Heart right ventricle (tissue), 16 donors: Measurements from ENCODE around the gene AFG3L2. TPM values are rescaled to one million over a fixed set of nuclear protein-coding genes. Genes with fewer than 3 reads are reported as not detected.
A peak's percentile ranks its signal among the peaks of the same experiment; 100 is the strongest.

Experiments used
- ATAC-seq, 8 donors: fragments of 200-7000 bp; cut with Tn5 transposase; one replicate each; pipeline ENCODE4 v1.9.1; 2020; ENCODE audit warnings: mild to moderate bottlenecking in 8 of 8, moderate library complexity in 8 of 8, moderate number of reproducible peaks in 1 of 8
- DNase-seq, 2 donors: peaks; one replicate each; pipeline ENCODE4 v3.0.0-alpha.2; 2020
- H3K27ac ChIP-seq, 10 donors: fragments of 200-600 bp; sonication (generic) in 2 of 10; one replicate each; pipeline versions ENCODE4 v1.5.0 to v1.8.0; 2020 to 2022; ENCODE audit warnings: mild to moderate bottlenecking in 3 of 10
- H3K27me3 ChIP-seq, 7 donors: fragments of 200-600 bp; one replicate each; pipeline ENCODE4 v1.8.0; 2021 to 2022; ENCODE audit warnings: mild to moderate bottlenecking in 2 of 7
- H3K36me3 ChIP-seq, 9 donors: fragments of 200-600 bp; sonication (generic) in 1 of 9; one replicate each; pipeline versions ENCODE4 v1.5.0 to v1.8.0; 2020 to 2022; ENCODE audit warnings: mild to moderate bottlenecking in 2 of 9
- H3K4me1 ChIP-seq, 9 donors: fragments of 200-600 bp; sonication (generic) in 1 of 9; one replicate each; pipeline versions ENCODE4 v1.5.0 to v1.8.0; 2020 to 2022; ENCODE audit warnings: mild to moderate bottlenecking in 4 of 9
- H3K4me3 ChIP-seq, 10 donors: fragments of 200-600 bp; sonication (generic) in 2 of 10; one replicate each; pipeline versions ENCODE4 v1.5.0 to v1.8.0; 2020 to 2022; ENCODE audit warnings: mild to moderate bottlenecking in 7 of 10, moderate library complexity in 2 of 10
- H3K9me3 ChIP-seq, 11 donors: fragments of 200-600 bp in 10 of 11; sonication (generic) in 2 of 11; one replicate each; pipeline versions ENCODE4 v1.5.0 to v1.8.0; 2013 to 2022; ENCODE audit warnings: mild to moderate bottlenecking in 2 of 11, control low read depth in 1 of 11, moderate library complexity in 1 of 11
- WGBS, 2 donors: extraction: QIAGEN DNeasy Blood & Tissue Kit; methylation state at CpG; one replicate each; pipeline ENCODE4 v1.1.7; 2013; ENCODE audit warnings: inconsistent platforms in 1 of 2; 5-methylcytosine and 5-hydroxymethylcytosine counted together
- intact Hi-C, 10 donors: fragments of 100-400 bp; cut with DNase I; formaldehyde crosslinking; loops; one replicate each; pipeline versions ENCODE4 v1.11.1 to v1.14.2; 2022
- polyA plus RNA-seq, 2 donors: library from polyadenylated mRNA; stranded (reverse); fragments of 200-250 nt; gene quantifications; one replicate each; pipeline ENCODE4 v1.2.3, GENCODE V29; 2013
- total RNA-seq, 10 donors: library from RNA; stranded (reverse); fragmentation: NEBNext Ultra II Directional in 3 of 10; extraction: Animal tissue kit (Norgen Biotek cat#: 25700) in 3 of 10; gene quantifications; one replicate each; pipeline versions ENCODE4 v1.2.1 to v1.2.4, GENCODE V29; 2021 to 2023
- TF ChIP-seq, protein P1 (sequence below), 9 donors: fragments of 200-600 bp; sonication (generic) in 2 of 9; IDR thresholded peaks; one replicate each; pipeline versions ENCODE4 v1.5.0 to v1.8.0; 2021 to 2022; ENCODE audit warnings: antibody characterized with exemption in 9 of 9, mild to moderate bottlenecking in 5 of 9, moderate library complexity in 1 of 9
- donor health status: Arrhythmogenic right ventricular cardiomyopathy.
- donor health status: ischemic (EF 13 %, LVEDD 7.1; RV severe dilation, severe dysfunction).
- donor health status: healthy with polysubstance abuse.
- donor health status: DM: no; HTN: yes; CAD: no.
- donor health status: DM: no; HTN: no; CAD: no.
- donor health status: ischemic (EF 25% LVEDD 6.9; RV normal size, moderate dysfunction).
- donor health status: ischemic (EF 25% LVEDD 5.7; RV mildly dilated, moderate dysfunction).
- donor health status: healthy.
- donor health status: DM: yes; HTN: yes; CAD: no.
- donor health status: Ischemic cardiomyopathy.
- donor health status: ischemic (EF 35%, LVEDD 5.7; RV mildly dilated, moderate dysfunction).
- donor health status: nonischemic (EF 11% LVEDD 7.7; RV severe dilation, severe dysfunction).
- donor health status: DM: yes; HTN: yes; CAD: no.
- donor health status: PGD.
- donor health status: ischemic (EF 29% LVEDD 5.4; RV normal size, mild dysfunction).
- donor health status: nonischemic (EF 23%, LVEDD 6.1; RV moderate dilation, normal function).

The AFG3L2 gene
- total and polyA plus RNA-seq, 12 donors = 48.1 to 176 (median 142) TPM

DNA sequence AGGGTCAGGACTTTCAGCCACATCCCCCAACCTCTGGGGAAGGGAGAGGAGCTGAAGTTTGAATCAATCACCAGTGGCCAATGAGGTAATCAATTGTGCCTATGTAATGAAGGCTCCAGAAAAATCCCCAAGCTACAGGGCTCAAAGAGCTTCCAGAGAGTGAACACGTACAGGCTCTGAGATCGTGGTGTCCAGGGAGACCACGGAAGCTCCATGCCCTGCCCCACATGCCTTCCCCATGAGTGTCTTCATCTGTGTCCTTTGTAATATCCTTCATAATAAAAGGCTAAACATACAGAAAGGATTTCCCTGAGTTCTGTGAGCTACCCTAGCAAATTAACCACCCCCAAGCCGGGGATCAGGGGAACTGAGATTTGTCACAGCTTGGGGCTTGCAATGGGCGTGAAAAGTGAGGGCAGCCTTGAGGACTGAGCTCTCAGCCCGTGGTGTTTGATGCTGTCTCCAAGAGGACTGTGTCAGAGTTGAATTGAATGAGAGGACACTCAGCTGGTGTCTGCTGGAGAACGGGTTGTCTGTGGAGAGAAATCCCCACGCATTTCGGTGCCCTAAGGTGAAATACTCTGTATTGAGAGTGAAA lies 94.5 kb downstream of the AFG3L2 start:
- DNase-seq (no peak), ATAC-seq (no peak)
- H3K9me3 ChIP-seq = no peaks in the 10 kb centered on the region
- H3K27me3 ChIP-seq = peaks cover 0 to 19% (median 0%) of the 10 kb centered on the region in 7 donors
- H3K27ac ChIP-seq = no peak overlapping the region
- peaks cover 9 to 46% (median 30%) of the 10 kb centered on the region in 9 donors for H3K4me1 ChIP-seq
- no peaks in the 10 kb centered on the region for H3K36me3 ChIP-seq
- no peak overlapping the region for H3K4me3 ChIP-seq
- intact Hi-C loops = no loop called here
- TF ChIP-seq, protein P1, sequence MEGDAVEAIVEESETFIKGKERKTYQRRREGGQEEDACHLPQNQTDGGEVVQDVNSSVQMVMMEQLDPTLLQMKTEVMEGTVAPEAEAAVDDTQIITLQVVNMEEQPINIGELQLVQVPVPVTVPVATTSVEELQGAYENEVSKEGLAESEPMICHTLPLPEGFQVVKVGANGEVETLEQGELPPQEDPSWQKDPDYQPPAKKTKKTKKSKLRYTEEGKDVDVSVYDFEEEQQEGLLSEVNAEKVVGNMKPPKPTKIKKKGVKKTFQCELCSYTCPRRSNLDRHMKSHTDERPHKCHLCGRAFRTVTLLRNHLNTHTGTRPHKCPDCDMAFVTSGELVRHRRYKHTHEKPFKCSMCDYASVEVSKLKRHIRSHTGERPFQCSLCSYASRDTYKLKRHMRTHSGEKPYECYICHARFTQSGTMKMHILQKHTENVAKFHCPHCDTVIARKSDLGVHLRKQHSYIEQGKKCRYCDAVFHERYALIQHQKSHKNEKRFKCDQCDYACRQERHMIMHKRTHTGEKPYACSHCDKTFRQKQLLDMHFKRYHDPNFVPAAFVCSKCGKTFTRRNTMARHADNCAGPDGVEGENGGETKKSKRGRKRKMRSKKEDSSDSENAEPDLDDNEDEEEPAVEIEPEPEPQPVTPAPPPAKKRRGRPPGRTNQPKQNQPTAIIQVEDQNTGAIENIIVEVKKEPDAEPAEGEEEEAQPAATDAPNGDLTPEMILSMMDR (IDR thresholded peaks at IDR 0.05) = no peak
- WGBS, 2 donors = 80 to 87% methylated on average over 9 of the region's 9 CpGs

DNA sequence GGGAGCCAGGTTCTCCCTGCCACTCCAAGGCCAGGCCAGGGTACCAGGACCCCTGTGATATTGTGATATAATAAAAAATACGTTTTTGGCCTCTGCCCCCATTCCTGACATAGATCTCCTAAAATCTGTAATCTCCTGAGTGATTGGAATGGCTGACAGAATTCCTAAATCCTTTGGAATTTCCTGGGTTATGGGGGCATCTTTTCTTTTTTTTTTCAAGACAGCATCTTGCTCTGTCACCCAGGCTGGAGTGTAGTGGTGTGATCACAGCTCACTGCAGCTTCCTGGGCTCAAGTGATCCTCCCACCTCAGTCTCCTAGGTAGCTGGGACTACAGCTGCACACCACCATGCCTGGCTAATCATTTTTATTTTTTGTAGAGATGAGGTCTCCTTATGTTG lies 95.2 kb downstream of the AFG3L2 start:
- Histone ChIP-seq H3K27me3 (peaks cover 0 to 12% (median 0%) of the 10 kb centered on the region in 7 donors), H3K4me3 (no peak overlapping the region), H3K27ac (peak overlapping the region in 2 of 10 donors; percentile 4 to 12), H3K36me3 (no peaks in the 10 kb centered on the region), H3K9me3 (no peaks in the 10 kb centered on the region), H3K4me1 (peaks cover 9 to 48% (median 27%) of the 10 kb centered on the region in 9 donors)
- intact Hi-C loops = no loop called here
- 53 to 70% methylated on average over 1 of the region's 1 CpG for WGBS, 2 donors
- TF ChIP-seq, protein P1 (IDR thresholded peaks at IDR 0.05) = no peak
- ATAC-seq (no peak), DNase-seq (no peak)

DNA sequence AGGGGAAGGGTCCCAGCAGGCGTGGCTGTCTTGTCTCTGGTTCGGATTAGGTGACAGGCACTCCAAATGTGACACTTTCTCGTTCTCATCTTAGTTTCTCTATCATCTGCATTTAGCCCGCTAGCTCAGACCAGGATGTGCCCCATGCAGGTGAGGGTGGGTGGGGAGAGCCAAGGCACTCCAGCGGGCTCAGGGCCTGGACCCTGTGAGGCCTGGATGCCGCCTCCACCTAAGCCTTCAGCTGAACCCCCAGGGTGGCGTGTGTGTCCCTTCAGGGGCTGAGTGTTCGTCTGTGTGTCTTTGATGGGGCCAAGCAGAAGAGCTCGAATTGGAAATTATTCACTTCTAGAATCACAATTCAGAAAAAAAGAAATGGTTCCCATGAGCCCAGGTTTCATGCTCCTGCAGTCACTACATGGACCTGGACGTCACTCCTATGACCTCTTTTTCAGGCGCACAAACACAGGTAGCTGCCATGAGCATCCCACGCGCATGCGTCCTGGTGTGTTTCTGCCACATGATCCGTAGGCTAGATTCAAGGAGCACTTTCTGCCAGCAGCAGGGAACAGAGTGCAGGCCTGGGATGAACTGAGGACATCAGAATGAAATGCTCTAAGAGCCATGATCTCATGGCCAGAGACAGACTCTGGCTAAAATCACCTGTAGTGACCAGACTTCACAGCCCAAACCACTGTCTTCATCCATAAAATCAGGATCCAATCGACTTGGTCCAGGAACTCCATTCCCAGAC lies 97.1 kb downstream of the AFG3L2 start:
- Histone ChIP-seq H3K9me3 (no peaks in the 10 kb centered on the region), H3K36me3 (no peaks in the 10 kb centered on the region), H3K27me3 (peaks cover 0 to 1% (median 0%) of the 10 kb centered on the region in 7 donors), H3K27ac (peak overlapping the region; percentile 90 to 99 (median 98)), H3K4me3 (peak overlapping the region in 9 of 10 donors; percentile 27 to 56 (median 51)), H3K4me1 (peaks cover 9 to 51% (median 27%) of the 10 kb centered on the region in 9 donors)
- ATAC-seq (peak in 6 of 8 donors; percentile 8 to 33 (median 28)), DNase-seq (peak; percentile 38 to 46)
- intact Hi-C loops = loop anchor here in 1 of 10 donors (5.0 kb wide), 1 partner anchor 97 kb away; the partner anchor contains the start of gene AFG3L2
- TF ChIP-seq, protein P1 (IDR thresholded peaks at IDR 0.05) = no peak
- 62 to 74% methylated on average over 16 of the region's 16 CpGs for WGBS, 2 donors

Other genes with a start within 250 kb of the AFG3L2 start
- gene CIDEA, start 122.9 kb downstream of the AFG3L2 start, total RNA-seq = 1 to 10 TPM in 4 of 10 donors, under 1 TPM in 4, not detected in 2; 0.37 to 6.8 (median 1.4) TPM
- gene CIDEA, start 122.9 kb downstream of the AFG3L2 start, polyA plus RNA-seq = 1 to 10 TPM in 1 of 2 donors, under 1 TPM in 1; 0.59 to 2.0 TPM
- 100 to 1,000 TPM in 4 of 10 donors, 10 to 100 TPM in 6; 62.8 to 216 (median 92.1) TPM for gene TUBB6, start 69.0 kb downstream of the AFG3L2 start, total RNA-seq
- 100 to 1,000 TPM in 1 of 2 donors, 10 to 100 TPM in 1; 61.9 to 602 TPM for gene TUBB6, start 69.0 kb downstream of the AFG3L2 start, polyA plus RNA-seq
- 1 to 10 TPM in 6 of 10 donors, under 1 TPM in 4; 0.38 to 2.2 (median 1.4) TPM for gene PRELID3A, start 30.7 kb upstream of the AFG3L2 start, total RNA-seq
- gene PRELID3A, start 30.7 kb upstream of the AFG3L2 start, polyA plus RNA-seq = 1 to 10 TPM; 1.5 to 2.4 TPM